Trophoblast cell (in vitro differentiated cells and primary cell): ENCODE data around the gene PATE3. TPM values are rescaled to one million over a fixed set of nuclear protein-coding genes. Genes with fewer than 3 reads are reported as not detected.

Experiments used
- DNase-seq, 2 donors: peaks; one replicate each; pipeline ENCODE4 v3.0.0-alpha.2; 2016
- H2AFZ ChIP-seq: 2 replicates; pipeline ENCODE4 v1.6.1; 2013; ENCODE audit warnings: low read length, moderate library complexity, mild to moderate bottlenecking; ENCODE audit not compliant: insufficient read depth, poor library complexity
- H2AK5ac ChIP-seq: 2 replicates; pipeline ENCODE4 v1.6.1; 2013; ENCODE audit warnings: mild to moderate bottlenecking, low read length
- H2BK120ac ChIP-seq: 2 replicates; pipeline ENCODE4 v1.6.1; 2013; ENCODE audit warnings: low read length, mild to moderate bottlenecking, moderate library complexity; ENCODE audit not compliant: insufficient read depth, poor library complexity
- H2BK12ac ChIP-seq: 2 replicates; pipeline ENCODE4 v1.6.1; 2013; ENCODE audit warnings: mild to moderate bottlenecking, low read length, moderate library complexity
- H2BK5ac ChIP-seq: 2 replicates; pipeline ENCODE4 v1.6.1; 2013; ENCODE audit warnings: low read length, low read depth, moderate library complexity, mild to moderate bottlenecking; ENCODE audit not compliant: poor library complexity
- H3K14ac ChIP-seq: 2 replicates; pipeline ENCODE4 v1.6.1; 2013; ENCODE audit warnings: mild to moderate bottlenecking, low read length
- H3K18ac ChIP-seq: 2 replicates; pipeline ENCODE4 v1.6.1; 2013; ENCODE audit warnings: mild to moderate bottlenecking, low read length
- H3K23ac ChIP-seq: 2 replicates; pipeline ENCODE4 v1.6.1; 2013; ENCODE audit warnings: low read length
- H3K27ac ChIP-seq: 2 replicates; pipeline ENCODE4 v1.5.1; 2013; ENCODE audit warnings: low read depth, mild to moderate bottlenecking, inconsistent platforms, low read length, moderate library complexity
- H3K27me3 ChIP-seq: 2 replicates; pipeline ENCODE4 v1.6.1; 2013; ENCODE audit warnings: inconsistent platforms, mild to moderate bottlenecking, low read length, moderate library complexity; ENCODE audit not compliant: insufficient read depth
- H3K36me3 ChIP-seq, 2 experiments: 1 replicate in 1 of 2; 2 replicates in 1 of 2; pipeline ENCODE4 v1.6.1; 2013; ENCODE audit warnings: low read length in 2 of 2, mild to moderate bottlenecking in 2 of 2, moderate library complexity in 1 of 2; ENCODE audit not compliant: insufficient read depth in 2 of 2, control insufficient read depth in 1 of 2
- H3K4ac ChIP-seq: 2 replicates; pipeline ENCODE4 v1.6.1; 2013; ENCODE audit warnings: low read depth, mild to moderate bottlenecking, low read length, moderate library complexity
- H3K4me1 ChIP-seq, 2 experiments: 1 replicate in 1 of 2; 2 replicates in 1 of 2; pipeline ENCODE4 v1.6.1; 2013; ENCODE audit warnings: low read length in 2 of 2, mild to moderate bottlenecking in 2 of 2, moderate library complexity in 1 of 2; ENCODE audit not compliant: insufficient read depth in 2 of 2, control insufficient read depth in 1 of 2
- H3K4me2 ChIP-seq: 2 replicates; pipeline ENCODE4 v1.6.1; 2013; ENCODE audit warnings: inconsistent platforms, mild to moderate bottlenecking, low read length, moderate library complexity
- H3K4me3 ChIP-seq: 2 replicates; pipeline ENCODE4 v1.5.1; 2013; ENCODE audit warnings: mild to moderate bottlenecking, low read depth, low read length, inconsistent platforms
- H3K79me1 ChIP-seq: one replicate; pipeline ENCODE4 v1.6.1; 2013; ENCODE audit warnings: low read length
- H3K79me2 ChIP-seq: 2 replicates; pipeline ENCODE4 v1.6.1; 2013; ENCODE audit warnings: low read length, mild to moderate bottlenecking; ENCODE audit not compliant: control insufficient read depth, insufficient read depth, poor library complexity
- H3K9ac ChIP-seq: 2 replicates; pipeline ENCODE4 v1.6.1; 2013; ENCODE audit warnings: mild to moderate bottlenecking, low read length
- H3K9me3 ChIP-seq: 2 replicates; pipeline ENCODE4 v1.6.1; 2013; ENCODE audit warnings: low read depth, mild to moderate bottlenecking, control low read depth, inconsistent platforms, low read length; ENCODE audit not compliant: insufficient read depth
- H4K12ac ChIP-seq: 2 replicates; pipeline ENCODE4 v1.6.1; 2013; ENCODE audit warnings: low read depth, mild to moderate bottlenecking, low read length, moderate library complexity
- H4K8ac ChIP-seq: 2 replicates; pipeline ENCODE4 v1.6.1; 2013; ENCODE audit warnings: low read depth, mild to moderate bottlenecking, low read length, moderate library complexity
- H4K91ac ChIP-seq: one replicate; pipeline ENCODE4 v1.6.1; 2013; ENCODE audit warnings: low read depth, mild to moderate bottlenecking, low read length, moderate library complexity
- WGBS: extraction: QIAGEN DNeasy Blood & Tissue Kit; methylation state at CpG from one replicate; pipeline ENCODE4 v1.1.7; 2013; ENCODE audit warnings: missing lambda C conversion rate; ENCODE audit not compliant: insufficient read length, insufficient coverage; ENCODE audit errors: extremely low coverage; 5-methylcytosine and 5-hydroxymethylcytosine counted together
- polyA plus RNA-seq: library from polyadenylated mRNA; stranded (reverse); fragments of 200-250 nt; gene quantifications from 2 replicates; pipeline ENCODE4 v1.2.3, GENCODE V29; 2013

The PATE3 gene, protein sequence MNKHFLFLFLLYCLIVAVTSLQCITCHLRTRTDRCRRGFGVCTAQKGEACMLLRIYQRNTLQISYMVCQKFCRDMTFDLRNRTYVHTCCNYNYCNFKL
- polyA plus RNA-seq, result not detected in 2 replicates

DNA sequence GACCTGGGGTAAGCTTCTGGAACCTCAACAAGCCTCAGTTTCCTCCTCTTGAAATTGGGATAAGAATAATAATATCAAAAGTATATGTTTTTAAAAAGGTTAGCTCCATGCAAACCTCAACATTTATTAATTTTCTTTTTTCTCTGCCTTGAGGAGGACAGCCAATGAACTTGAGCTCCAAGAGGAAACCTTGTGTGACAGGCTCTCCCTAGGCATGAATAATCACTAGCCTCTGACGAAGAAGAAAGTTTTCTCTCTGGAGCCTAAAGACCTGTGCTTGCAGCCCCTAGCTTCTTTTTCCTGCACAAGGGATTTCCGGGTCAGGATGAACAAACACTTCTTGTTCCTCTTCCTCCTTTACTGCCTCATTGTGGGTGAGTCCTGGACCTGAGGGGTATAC lies at the start of gene PATE3:
PATE3 (plus strand) TSS at position 301 of the 400 bp plus-strand sequence; CDS start at position 326, 25 bp downstream.
- H2BK120ac ChIP-seq, result no peak within 1 kb of the TSS
- no peaks in the 10 kb centered on the region for H3K27me3 ChIP-seq
- H3K79me1 ChIP-seq, result no peaks in the 10 kb centered on the region
- WGBS, result no CpG with 5 or more reads among the region's 2 CpGs
- H3K9me3 ChIP-seq, result no peaks in the 10 kb centered on the region
- no peak within 1 kb of the TSS for H2BK12ac ChIP-seq
- no peak within 1 kb of the TSS for H3K4me2 ChIP-seq
- no peak within 1 kb of the TSS for H4K8ac ChIP-seq
- no peak within 1 kb of the TSS for H3K27ac ChIP-seq
- H3K23ac ChIP-seq, result no peak within 1 kb of the TSS
- DNase-seq, result no peak
- no peak within 1 kb of the TSS for H3K14ac ChIP-seq
- H4K12ac ChIP-seq, result no peak within 1 kb of the TSS
- H3K18ac ChIP-seq, result no peak within 1 kb of the TSS
- H2AK5ac ChIP-seq, result no peak within 1 kb of the TSS
- no peak within 1 kb of the TSS for H2AFZ ChIP-seq
- H2BK5ac ChIP-seq, result no peak within 1 kb of the TSS
- H3K4me3 ChIP-seq, result no peak within 1 kb of the TSS
- no peaks in the 10 kb centered on the region for H3K79me2 ChIP-seq
- H3K9ac ChIP-seq, result no peak within 1 kb of the TSS
- no peak within 1 kb of the TSS for H3K4ac ChIP-seq
- H3K36me3 ChIP-seq, result no peaks in the 10 kb centered on the region
- H3K4me1 ChIP-seq, result no peaks in the 10 kb centered on the region
- H4K91ac ChIP-seq, result no peak within 1 kb of the TSS

- Histone ChIP-seq H2BK120ac (no peak overlapping the region), H3K4me1 (no peaks in the 10 kb centered on the region), H3K4ac (no peak overlapping the region), H2BK12ac (no peak overlapping the region), H2BK5ac (no peak overlapping the region), H4K12ac (no peak overlapping the region), H3K23ac (no peak overlapping the region), H4K91ac (no peak overlapping the region), H3K4me2 (no peak overlapping the region), H3K79me2 (no peaks in the 10 kb centered on the region), H2AFZ (no peak overlapping the region), H4K8ac (no peak overlapping the region), H3K9me3 (no peaks in the 10 kb centered on the region), H3K18ac (no peak overlapping the region), H3K79me1 (no peaks in the 10 kb centered on the region), H3K14ac (no peak overlapping the region), H2AK5ac (no peak overlapping the region), H3K27ac (no peak overlapping the region), H3K9ac (no peak overlapping the region), H3K27me3 (no peaks in the 10 kb centered on the region), H3K36me3 (no peaks in the 10 kb centered on the region), H3K4me3 (no peak overlapping the region)
- DNase-seq, result no peak
Observed at GRCh38 chr11:125740617-125741016, 47.3 kb upstream of the PATE3 start.

- WGBS, result no CpG with 5 or more reads among the region's 1 CpG
Observed at GRCh38 chr11:125743681-125744080, 44.2 kb upstream of the PATE3 start.

DNA sequence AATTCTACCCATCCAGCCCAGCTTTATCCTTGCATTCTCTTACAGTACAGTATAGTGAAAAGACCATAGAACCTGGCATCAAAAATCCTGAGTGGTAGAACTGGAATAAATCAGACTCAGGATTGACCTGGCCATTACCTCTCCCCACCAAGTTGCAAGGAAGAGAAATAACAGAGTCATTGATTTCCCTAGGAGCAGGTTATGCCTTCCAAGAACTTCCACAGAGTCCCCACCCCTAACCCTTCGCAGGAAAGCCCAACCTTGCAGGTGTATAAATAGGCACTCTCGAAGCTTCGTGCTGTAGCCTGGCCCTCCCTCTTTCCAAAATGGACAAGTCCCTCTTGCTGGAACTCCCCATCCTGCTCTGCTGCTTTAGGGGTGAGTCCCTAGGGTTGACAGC lies 41.9 kb upstream of the PATE3 start, which contains the start of gene PATE1:
PATE1 (plus strand) TSS at position 301 of the 400 bp plus-strand sequence; CDS start at position 327, 26 bp downstream.
- H3K36me3 ChIP-seq, result no peaks in the 10 kb centered on the region
- no peak within 1 kb of the TSS for H3K18ac ChIP-seq
- no peak within 1 kb of the TSS for H2AK5ac ChIP-seq
- H3K14ac ChIP-seq, result no peak within 1 kb of the TSS
- no peak within 1 kb of the TSS for H3K9ac ChIP-seq
- no peak within 1 kb of the TSS for H2BK12ac ChIP-seq
- no peaks in the 10 kb centered on the region for H3K79me1 ChIP-seq
- no peak for DNase-seq
- no peaks in the 10 kb centered on the region for H3K27me3 ChIP-seq
- H3K4me3 ChIP-seq, result no peak within 1 kb of the TSS
- no peak within 1 kb of the TSS for H2AFZ ChIP-seq
- no peak within 1 kb of the TSS for H3K4ac ChIP-seq
- H3K27ac ChIP-seq, result no peak within 1 kb of the TSS
- H4K12ac ChIP-seq, result no peak within 1 kb of the TSS
- no peak within 1 kb of the TSS for H4K8ac ChIP-seq
- H4K91ac ChIP-seq, result no peak within 1 kb of the TSS
- H3K9me3 ChIP-seq, result no peaks in the 10 kb centered on the region
- no peak within 1 kb of the TSS for H2BK5ac ChIP-seq
- no peak within 1 kb of the TSS for H2BK120ac ChIP-seq
- H3K4me2 ChIP-seq, result no peak within 1 kb of the TSS
- H3K4me1 ChIP-seq, result no peaks in the 10 kb centered on the region
- WGBS, result no CpG with 5 or more reads among the region's 3 CpGs
- H3K79me2 ChIP-seq, result no peaks in the 10 kb centered on the region
- no peak within 1 kb of the TSS for H3K23ac ChIP-seq

More at GRCh38 chr11:125743681-125744080, 44.2 kb upstream of the PATE3 start:
- no peaks in the 10 kb centered on the region for H3K79me2 ChIP-seq
- no peak overlapping the region for H2BK120ac ChIP-seq
- H3K9me3 ChIP-seq, result no peaks in the 10 kb centered on the region
- no peak overlapping the region for H3K4me3 ChIP-seq
- H3K79me1 ChIP-seq, result no peaks in the 10 kb centered on the region
- no peak overlapping the region for H3K27ac ChIP-seq
- H2BK5ac ChIP-seq, result no peak overlapping the region
- no peak overlapping the region for H3K14ac ChIP-seq
- H3K18ac ChIP-seq, result no peak overlapping the region
- H3K4me1 ChIP-seq, result no peaks in the 10 kb centered on the region
- no peak overlapping the region for H2AFZ ChIP-seq
- no peak overlapping the region for H3K23ac ChIP-seq
- H3K4me2 ChIP-seq, result no peak overlapping the region
- no peak overlapping the region for H2BK12ac ChIP-seq
- H3K4ac ChIP-seq, result no peak overlapping the region
- no peaks in the 10 kb centered on the region for H3K36me3 ChIP-seq
- no peak overlapping the region for H4K8ac ChIP-seq
- H3K27me3 ChIP-seq, result no peaks in the 10 kb centered on the region
- no peak overlapping the region for H3K9ac ChIP-seq
- peak; percentile 54 to 69 for DNase-seq
- H4K91ac ChIP-seq, result no peak overlapping the region
- no peak overlapping the region for H2AK5ac ChIP-seq
- H4K12ac ChIP-seq, result peak overlapping the region; percentile 30
